ENCODE data around the gene MSI2. TPM values are rescaled to one million over a fixed set of nuclear protein-coding genes. Genes with fewer than 3 reads are reported as not detected.

The MSI2 gene
- total RNA-seq, 1 donor from 2014 or later = 31.3 TPM

- H3K27ac ChIP-seq = no peak overlapping the region
- H3K4me1 ChIP-seq = no peaks in the 10 kb centered on the region
- intact Hi-C loops (cut with DNase I) = no loop called here
- H3K27me3 ChIP-seq = no peaks in the 10 kb centered on the region
- no peaks in the 10 kb centered on the region for H3K36me3 ChIP-seq
- DNase-seq = no peak
- ATAC-seq = no peak
- no peak for TF ChIP-seq CTCF (IDR thresholded peaks at IDR 0.05)
- H3K4me3 ChIP-seq = no peak overlapping the region
- no peaks in the 10 kb centered on the region for H3K9me3 ChIP-seq
Measured at GRCh38 chr17:57226793-57227192, 29.5 kb upstream of the MSI2 start.

GRCh38 chr17:57228911-57229310, 27.4 kb upstream of the MSI2 start:
- TF ChIP-seq CTCF (IDR thresholded peaks at IDR 0.05) = no peak
- Histone ChIP-seq H3K9me3 (no peaks in the 10 kb centered on the region), H3K36me3 (no peaks in the 10 kb centered on the region), H3K27ac (no peak overlapping the region), H3K27me3 (no peaks in the 10 kb centered on the region), H3K4me1 (no peaks in the 10 kb centered on the region), H3K4me3 (no peak overlapping the region)
- ATAC-seq (no peak), DNase-seq (no peak)
- intact Hi-C loops (cut with DNase I) = no loop called here

GRCh38 chr17:57234061-57234738, 22.1 kb upstream of the MSI2 start:
- H3K4me3 ChIP-seq = no peak overlapping the region
- ATAC-seq = no peak
- intact Hi-C loops (cut with DNase I) = no loop called here
- H3K9me3 ChIP-seq = no peaks in the 10 kb centered on the region
- H3K4me1 ChIP-seq = no peaks in the 10 kb centered on the region
- H3K27ac ChIP-seq = no peak overlapping the region
- DNase-seq = no peak
- H3K27me3 ChIP-seq = peaks cover 5% of the 10 kb centered on the region
- no peak for TF ChIP-seq CTCF (IDR thresholded peaks at IDR 0.05)
- no peaks in the 10 kb centered on the region for H3K36me3 ChIP-seq

GRCh38 chr17:57234739-57235092, 21.6 kb upstream of the MSI2 start:
- TF ChIP-seq CTCF (IDR thresholded peaks at IDR 0.05) = no peak
- ATAC-seq (no peak), DNase-seq (no peak)
- intact Hi-C loops (cut with DNase I) = no loop called here
- H3K9me3 ChIP-seq = no peaks in the 10 kb centered on the region
- no peak overlapping the region for H3K4me3 ChIP-seq
- no peak overlapping the region for H3K27ac ChIP-seq
- H3K36me3 ChIP-seq = no peaks in the 10 kb centered on the region
- H3K27me3 ChIP-seq = peaks cover 5% of the 10 kb centered on the region
- H3K4me1 ChIP-seq = no peaks in the 10 kb centered on the region

GRCh38 chr17:57235124-57235523, 21.2 kb upstream of the MSI2 start:
- Histone ChIP-seq H3K27ac (no peak overlapping the region), H3K27me3 (peaks cover 5% of the 10 kb centered on the region), H3K4me1 (no peaks in the 10 kb centered on the region), H3K36me3 (no peaks in the 10 kb centered on the region), H3K4me3 (no peak overlapping the region), H3K9me3 (no peaks in the 10 kb centered on the region)
- ATAC-seq (no peak), DNase-seq (no peak)
- no peak for TF ChIP-seq CTCF (IDR thresholded peaks at IDR 0.05)
- intact Hi-C loops (cut with DNase I) = no loop called here

Measured in upper lobe of right lung (tissue), 1 donor.